ENCODE data around the gene CENPU. TPM values are rescaled to one million over a fixed set of nuclear protein-coding genes. Genes with fewer than 3 reads are reported as not detected.

The CENPU gene
- total and polyA plus RNA-seq, 2 donors (not counting 1 experiment from before 2014, with no cell fraction given), result 1.6 to 2.1 TPM

GRCh38 chr4:184756399-184756798 lies 22.5 kb upstream of the CENPU start:
- Mint-ChIP-seq H3K4me1 (no peaks in the 10 kb centered on the region), H3K27ac (no peak overlapping the region), H3K9me3 (ENCODE audit: insufficient read depth) (no peaks in the 10 kb centered on the region), H3K27me3 (no peaks in the 10 kb centered on the region), H3K4me3 (no peak overlapping the region)
- H3K27me3 ChIP-seq (replicated peaks in 1 of 4; ENCODE audit: control extremely low read depth in 1 of 4, control insufficient read depth in 3 of 4, insufficient read depth in 4 of 4, low read length in 3 of 4), result no peaks in the 10 kb centered on the region
- WGBS (ENCODE audit: insufficient coverage), result 100% methylated on average over 3 of the region's 6 CpGs
- intact Hi-C loops (cut with micrococcal nuclease), result no loop called here
- ChIA-PET POLR2A (no interaction called here), CTCF (no interaction called here)
- no peaks in the 10 kb centered on the region for H3K9me3 ChIP-seq (ENCODE audit: control extremely low read depth in 1 of 3, control insufficient read depth in 2 of 3, insufficient read depth in 1 of 3, low read length in 2 of 3)
- no peak overlapping the region for H3K9ac ChIP-seq (ENCODE audit: low read length)
- TF ChIP-seq CTCF (IDR thresholded peaks at IDR 0.05) (no peak), EZH2 (IDR thresholded peaks at IDR 0.05; ENCODE audit: borderline replicate concordance, insufficient read depth, low read depth, low read length, poor library complexity, severe bottlenecking) (no peak)
- no peaks in the 10 kb centered on the region for H3K4me1 ChIP-seq (ENCODE audit: control insufficient read depth in 2 of 2, insufficient read depth in 2 of 2, low read length in 2 of 2)
- ATAC-seq (ENCODE audit: low read depth) (no peak), DNase-seq (no peak)
- H2AFZ ChIP-seq (ENCODE audit: insufficient read depth, low read depth, low read length, poor library complexity, severe bottlenecking), result no peak overlapping the region
- H3K79me2 ChIP-seq (ENCODE audit: control insufficient read depth, insufficient read depth, low read length), result no peaks in the 10 kb centered on the region
- H3K4me2 ChIP-seq (replicated peaks; ENCODE audit: low read depth, low read length, poor library complexity, severe bottlenecking), result no peak overlapping the region
- H4K20me1 ChIP-seq (ENCODE audit: control insufficient read depth, insufficient read depth, low read length, poor library complexity, severe bottlenecking), result no peaks in the 10 kb centered on the region
- H3K27ac ChIP-seq (ENCODE audit: low read length in 2 of 2), result no peak overlapping the region
- H3K36me3 ChIP-seq (replicated peaks in 1 of 2; ENCODE audit: control extremely low read depth in 1 of 2, control insufficient read depth in 1 of 2, extremely low read depth in 1 of 2, insufficient read depth in 2 of 2, low read length in 1 of 2), result peaks cover 0 to 30% of the 10 kb centered on the region in 2 experiments
- no peak overlapping the region for H3K4me3 ChIP-seq (ENCODE audit: control extremely low read depth in 1 of 5, extremely low read depth in 1 of 5, insufficient read depth in 1 of 5, low read depth in 2 of 5, low read length in 4 of 5)

- intact Hi-C loops (cut with micrococcal nuclease), result no loop called here
- Histone ChIP-seq H3K79me2 (ENCODE audit: control insufficient read depth, insufficient read depth, low read length) (no peaks in the 10 kb centered on the region), H3K4me1 (ENCODE audit: control insufficient read depth in 2 of 2, insufficient read depth in 2 of 2, low read length in 2 of 2) (no peaks in the 10 kb centered on the region), H3K4me3 (ENCODE audit: control extremely low read depth in 1 of 5, extremely low read depth in 1 of 5, insufficient read depth in 1 of 5, low read depth in 2 of 5, low read length in 4 of 5) (no peak overlapping the region), H3K36me3 (replicated peaks in 1 of 2; ENCODE audit: control extremely low read depth in 1 of 2, control insufficient read depth in 1 of 2, extremely low read depth in 1 of 2, insufficient read depth in 2 of 2, low read length in 1 of 2) (peaks cover 0 to 19% of the 10 kb centered on the region in 2 experiments), H3K27me3 (replicated peaks in 1 of 4; ENCODE audit: control extremely low read depth in 1 of 4, control insufficient read depth in 3 of 4, insufficient read depth in 4 of 4, low read length in 3 of 4) (no peaks in the 10 kb centered on the region), H3K27ac (ENCODE audit: low read length in 2 of 2) (no peak overlapping the region), H4K20me1 (ENCODE audit: control insufficient read depth, insufficient read depth, low read length, poor library complexity, severe bottlenecking) (no peaks in the 10 kb centered on the region), H3K9me3 (ENCODE audit: control extremely low read depth in 1 of 3, control insufficient read depth in 2 of 3, insufficient read depth in 1 of 3, low read length in 2 of 3) (no peaks in the 10 kb centered on the region), H2AFZ (ENCODE audit: insufficient read depth, low read depth, low read length, poor library complexity, severe bottlenecking) (no peak overlapping the region), H3K4me2 (replicated peaks; ENCODE audit: low read depth, low read length, poor library complexity, severe bottlenecking) (no peak overlapping the region), H3K9ac (ENCODE audit: low read length) (no peak overlapping the region)
- H3K27ac Mint-ChIP-seq, result no peak overlapping the region
- H3K9me3 Mint-ChIP-seq (ENCODE audit: insufficient read depth), result no peaks in the 10 kb centered on the region
- TF ChIP-seq EZH2 (IDR thresholded peaks at IDR 0.05; ENCODE audit: borderline replicate concordance, insufficient read depth, low read depth, low read length, poor library complexity, severe bottlenecking) (no peak), CTCF (IDR thresholded peaks at IDR 0.05) (no peak)
- WGBS (ENCODE audit: insufficient coverage), result 100% methylated on average over 3 of the region's 6 CpGs
- H3K27me3 Mint-ChIP-seq, result no peaks in the 10 kb centered on the region
- POLR2A ChIA-PET, result no interaction called here
- CTCF ChIA-PET, result no interaction called here
- ATAC-seq (ENCODE audit: low read depth) (no peak), DNase-seq (no peak)
- H3K4me1 Mint-ChIP-seq, result no peaks in the 10 kb centered on the region
- no peak overlapping the region for H3K4me3 Mint-ChIP-seq
Measured at GRCh38 chr4:184755278-184755677, 21.4 kb upstream of the CENPU start.
